BLaER1 (cell line): ENCODE results near the gene ARL14EP.

ENCODE experiments used
- H3K27ac ChIP-seq: shearing (Covaris generic); formaldehyde crosslinking; 2 replicates; pipeline ENCODE4 v1.8.1; 2022
- H3K27me3 ChIP-seq: shearing (Covaris generic); formaldehyde crosslinking; 2 replicates; pipeline ENCODE4 v1.8.1; 2022
- H3K36me3 ChIP-seq: shearing (Covaris generic); formaldehyde crosslinking; 2 replicates; pipeline ENCODE4 v1.8.1; 2022
- H3K4me1 ChIP-seq: shearing (Covaris generic); formaldehyde crosslinking; 2 replicates; pipeline ENCODE4 v1.8.1; 2022
- H3K4me2 ChIP-seq: shearing (Covaris generic); formaldehyde crosslinking; 2 replicates; pipeline ENCODE4 v1.8.1; 2022
- H3K4me3 ChIP-seq: shearing (Covaris generic); formaldehyde crosslinking; 2 replicates; pipeline ENCODE4 v1.8.1; 2022
- H3K9ac ChIP-seq: shearing (Covaris generic); formaldehyde crosslinking; 2 replicates; pipeline ENCODE4 v1.8.1; 2022
- H3K9me3 ChIP-seq: shearing (Covaris generic); formaldehyde crosslinking; 2 replicates; pipeline ENCODE4 v1.8.1; 2022
- H4K20me1 ChIP-seq: shearing (Covaris generic); formaldehyde crosslinking; 2 replicates; pipeline ENCODE4 v1.8.1; 2022
- Cebpa-rat ChIP-seq: shearing (Covaris generic); IDR thresholded peaks from 2 replicates; pipeline ENCODE4 v1.8.1; 2022

Gene ARL14EP

DNA sequence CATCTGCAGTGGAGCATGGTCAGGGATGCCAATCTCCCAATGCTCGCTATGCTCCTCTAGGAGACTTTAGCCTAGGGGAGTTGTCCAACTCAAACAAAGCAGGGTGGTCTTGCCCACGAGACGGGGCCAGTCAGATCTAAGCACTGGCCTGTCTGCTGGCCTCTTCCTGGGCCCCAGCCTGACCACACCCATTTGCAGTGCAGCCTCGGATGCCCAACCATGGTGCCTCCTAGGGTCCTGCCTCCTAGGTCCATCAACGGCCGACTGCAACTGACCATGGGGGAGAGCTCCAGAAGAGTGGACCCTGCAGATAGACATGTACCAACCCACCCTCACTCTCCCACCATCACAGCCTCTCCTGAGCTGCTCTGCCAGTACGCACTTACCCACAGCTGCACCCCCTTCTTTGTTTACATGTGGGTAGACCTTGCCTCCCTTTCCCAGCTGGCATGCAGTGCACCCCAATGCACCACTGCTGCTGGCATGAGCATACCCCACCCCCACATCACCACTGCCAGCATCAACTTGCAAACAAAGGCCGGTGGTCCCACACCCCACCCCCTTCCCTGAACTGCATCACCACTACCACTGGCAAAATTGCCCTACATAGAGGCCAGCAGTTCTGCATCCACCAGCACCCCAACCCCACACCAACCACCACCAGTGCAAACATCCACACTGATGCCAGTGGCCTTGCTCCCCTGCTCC lies 27.6 kb upstream of the ARL14EP start:
- H3K9me3 ChIP-seq, result no peaks in the 10 kb centered on the region
- TF ChIP-seq Cebpa-rat, result no peak
- no peaks in the 10 kb centered on the region for H3K4me1 ChIP-seq
- no peak overlapping the region for H3K4me3 ChIP-seq
- H3K36me3 ChIP-seq, result no peaks in the 10 kb centered on the region
- no peaks in the 10 kb centered on the region for H4K20me1 ChIP-seq
- no peak overlapping the region for H3K27ac ChIP-seq
- H3K4me2 ChIP-seq, result no peak overlapping the region
- H3K27me3 ChIP-seq, result no peaks in the 10 kb centered on the region
- H3K9ac ChIP-seq, result no peak overlapping the region

DNA sequence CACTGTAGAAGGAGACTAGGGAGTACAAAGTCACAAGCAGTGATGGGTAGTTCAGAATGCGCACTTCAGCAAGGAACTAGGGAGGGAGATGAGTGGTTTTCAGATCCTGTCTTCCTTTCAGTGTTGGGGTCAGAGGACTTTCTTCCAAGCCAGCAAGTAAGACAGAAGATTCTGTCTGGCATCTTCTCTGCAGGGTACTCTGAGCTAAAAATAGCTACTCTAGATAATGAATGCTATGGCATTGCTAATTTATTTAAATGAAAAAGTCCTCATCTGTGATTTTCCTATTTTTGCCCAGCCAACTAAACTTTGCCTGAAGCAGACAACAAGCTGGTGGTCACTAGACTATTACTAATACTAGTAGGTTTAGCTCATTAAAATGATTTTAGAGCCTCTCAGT lies 18.3 kb upstream of the ARL14EP start:
- Histone ChIP-seq H3K27ac (no peak overlapping the region), H4K20me1 (no peaks in the 10 kb centered on the region), H3K4me3 (no peak overlapping the region), H3K4me1 (peaks cover 9% of the 10 kb centered on the region), H3K9me3 (no peaks in the 10 kb centered on the region), H3K4me2 (no peak overlapping the region), H3K9ac (no peak overlapping the region), H3K36me3 (no peaks in the 10 kb centered on the region), H3K27me3 (no peaks in the 10 kb centered on the region)
- no peak for TF ChIP-seq Cebpa-rat

DNA sequence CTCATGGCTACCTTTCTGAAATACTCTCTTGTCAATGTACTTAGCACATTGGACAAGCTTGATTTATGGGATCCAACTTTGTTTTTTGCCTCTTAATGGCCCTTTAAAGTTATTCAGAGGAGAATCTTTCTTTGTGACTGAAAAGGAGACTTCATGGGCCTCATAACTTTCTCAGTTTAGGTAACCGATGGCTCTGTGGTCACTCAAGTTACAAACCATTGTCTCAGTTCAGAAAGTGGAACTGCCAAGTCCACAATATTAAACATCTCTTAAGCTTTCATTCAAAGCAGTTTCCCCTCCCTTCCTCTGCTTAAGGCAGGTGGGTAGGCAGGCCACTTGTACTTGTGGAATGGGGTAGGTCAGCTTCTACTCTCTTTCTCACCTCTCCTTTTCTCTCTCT lies 12.3 kb upstream of the ARL14EP start:
- H3K4me2 ChIP-seq, result no peak overlapping the region
- H3K27me3 ChIP-seq, result no peaks in the 10 kb centered on the region
- H3K4me3 ChIP-seq, result no peak overlapping the region
- H4K20me1 ChIP-seq, result no peaks in the 10 kb centered on the region
- H3K4me1 ChIP-seq, result no peaks in the 10 kb centered on the region
- H3K27ac ChIP-seq, result no peak overlapping the region
- no peak overlapping the region for H3K9ac ChIP-seq
- no peaks in the 10 kb centered on the region for H3K36me3 ChIP-seq
- peaks cover 6% of the 10 kb centered on the region; the same call in 1 of the 2 replicates for H3K9me3 ChIP-seq
- TF ChIP-seq Cebpa-rat, result no peak

DNA sequence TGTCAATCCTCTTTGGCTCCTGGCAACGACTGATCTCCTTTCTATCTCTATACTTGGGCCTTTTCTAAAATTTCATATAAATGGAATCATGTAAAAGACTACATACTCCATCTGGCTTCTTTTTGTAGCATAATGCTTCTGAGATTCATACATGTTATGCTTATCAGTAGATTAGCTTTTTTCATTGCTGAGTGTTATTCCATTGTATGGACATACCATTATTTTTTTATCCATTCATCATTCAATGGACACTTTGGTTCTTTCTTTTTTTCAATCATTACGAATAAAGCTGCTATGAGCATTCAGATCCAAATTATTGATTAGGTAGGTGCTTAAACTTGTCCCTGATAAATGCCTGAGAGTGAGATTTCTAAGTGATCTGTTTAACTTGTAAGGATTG lies 11.7 kb upstream of the ARL14EP start:
- TF ChIP-seq Cebpa-rat, result no peak
- H3K9ac ChIP-seq, result no peak overlapping the region
- no peaks in the 10 kb centered on the region for H3K4me1 ChIP-seq
- H3K4me2 ChIP-seq, result no peak overlapping the region
- no peaks in the 10 kb centered on the region for H3K27me3 ChIP-seq
- H3K36me3 ChIP-seq, result no peaks in the 10 kb centered on the region
- H3K27ac ChIP-seq, result no peak overlapping the region
- no peak overlapping the region for H3K4me3 ChIP-seq
- peaks cover 6% of the 10 kb centered on the region; the same call in 1 of the 2 replicates for H3K9me3 ChIP-seq
- H4K20me1 ChIP-seq, result no peaks in the 10 kb centered on the region

DNA sequence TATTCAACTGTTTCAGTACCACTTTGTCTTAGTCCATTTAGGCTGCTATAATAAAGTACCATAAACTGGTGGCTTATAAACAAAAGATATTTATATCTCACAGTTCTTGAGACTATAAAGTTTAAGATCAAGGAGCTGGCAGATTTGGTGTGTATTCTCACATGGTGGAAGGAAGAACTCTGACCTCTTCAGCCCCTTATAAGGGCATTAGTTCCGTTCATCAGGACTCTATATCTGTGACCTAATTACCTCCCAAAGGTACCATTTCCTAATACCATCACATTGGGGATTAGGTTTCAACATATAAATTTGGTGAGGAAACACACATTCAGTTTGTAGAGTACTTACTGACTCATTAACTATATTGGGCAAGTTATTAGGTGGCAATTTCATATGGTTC lies 10.7 kb upstream of the ARL14EP start:
- H3K9ac ChIP-seq, result no peak overlapping the region
- TF ChIP-seq Cebpa-rat, result no peak
- H3K4me3 ChIP-seq, result no peak overlapping the region
- H3K4me2 ChIP-seq, result no peak overlapping the region
- peaks cover 6% of the 10 kb centered on the region; the same call in 1 of the 2 replicates for H3K9me3 ChIP-seq
- no peaks in the 10 kb centered on the region for H4K20me1 ChIP-seq
- H3K36me3 ChIP-seq, result no peaks in the 10 kb centered on the region
- peaks cover 5% of the 10 kb centered on the region; the same call in 1 of the 2 replicates for H3K4me1 ChIP-seq
- H3K27ac ChIP-seq, result no peak overlapping the region
- H3K27me3 ChIP-seq, result no peaks in the 10 kb centered on the region

DNA sequence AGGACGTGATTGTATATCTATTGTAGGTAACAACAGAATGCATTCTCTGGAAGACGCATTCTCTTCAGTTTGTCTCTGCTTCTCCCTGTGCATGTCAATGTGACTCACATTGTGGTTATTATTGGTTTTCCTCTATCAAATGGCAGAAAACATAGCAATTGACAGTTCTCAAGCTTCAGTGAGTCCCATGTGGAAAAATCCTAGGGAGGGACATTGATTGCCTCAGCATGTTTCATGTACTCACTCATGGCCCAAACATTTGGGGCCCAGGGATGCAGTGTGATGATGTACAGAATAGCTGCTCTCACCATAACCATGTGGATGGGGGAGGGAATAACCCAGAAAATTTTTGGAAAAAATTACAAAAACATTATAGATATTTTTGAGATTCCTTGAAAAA lies 9.3 kb upstream of the ARL14EP start:
- Histone ChIP-seq H3K27me3 (no peaks in the 10 kb centered on the region), H3K36me3 (no peaks in the 10 kb centered on the region), H3K9me3 (peaks cover 6% of the 10 kb centered on the region; the same call in 1 of the 2 replicates), H3K27ac (no peak overlapping the region), H3K4me1 (peaks cover 8% of the 10 kb centered on the region; the same call in 1 of the 2 replicates), H3K9ac (no peak overlapping the region), H3K4me3 (no peak overlapping the region), H4K20me1 (no peaks in the 10 kb centered on the region), H3K4me2 (no peak overlapping the region)
- TF ChIP-seq Cebpa-rat, result no peak

DNA sequence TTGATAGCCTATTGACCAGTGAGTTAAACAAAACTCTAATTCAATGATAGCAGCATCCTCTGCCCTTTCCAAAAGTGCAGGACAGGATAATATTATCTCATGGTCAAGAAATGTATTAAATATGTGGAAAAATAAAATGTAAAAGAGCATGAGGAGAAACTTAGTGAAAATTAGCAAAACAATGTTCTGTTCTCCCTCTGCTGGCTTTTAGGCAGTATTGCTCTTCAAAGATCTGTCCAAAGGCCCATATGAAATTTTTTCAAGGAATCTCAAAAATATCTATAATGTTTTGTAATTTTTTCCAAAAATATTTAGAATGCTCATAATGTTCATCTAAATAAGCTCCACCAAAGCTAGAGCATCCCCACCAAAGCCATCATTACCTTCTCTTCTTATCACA lies 8.3 kb upstream of the ARL14EP start:
- no peaks in the 10 kb centered on the region for H3K27me3 ChIP-seq
- no peak for TF ChIP-seq Cebpa-rat
- peaks cover 8% of the 10 kb centered on the region; the same call in 1 of the 2 replicates for H3K4me1 ChIP-seq

DNA sequence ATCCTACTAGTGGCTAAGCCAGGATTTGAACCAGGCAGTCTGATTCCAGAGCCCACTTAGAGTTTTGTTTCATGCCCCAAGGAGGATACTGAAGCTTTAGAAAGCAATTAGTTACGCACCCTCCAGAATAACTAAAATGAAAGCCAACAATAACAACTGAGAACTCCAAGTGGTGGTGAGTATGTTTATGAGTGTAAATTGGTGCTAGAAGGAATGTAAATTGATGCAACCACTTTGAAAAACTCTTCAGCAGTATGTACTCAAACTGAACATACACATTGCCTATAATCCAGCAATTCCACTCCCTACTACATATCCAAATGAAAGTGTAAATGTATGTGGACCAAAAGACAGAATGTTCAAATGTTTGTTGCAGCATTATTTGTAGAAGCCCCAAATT lies 6.7 kb upstream of the ARL14EP start:
- Histone ChIP-seq H3K27me3 (no peaks in the 10 kb centered on the region), H4K20me1 (no peaks in the 10 kb centered on the region), H3K4me2 (no peak overlapping the region), H3K27ac (no peak overlapping the region), H3K9ac (no peak overlapping the region), H3K9me3 (no peaks in the 10 kb centered on the region), H3K36me3 (no peaks in the 10 kb centered on the region), H3K4me1 (peaks cover 8% of the 10 kb centered on the region; the same call in 1 of the 2 replicates), H3K4me3 (no peak overlapping the region)
- TF ChIP-seq Cebpa-rat, result no peak

More for the DNA sequence above, 8.3 kb upstream of the ARL14EP start:
- H4K20me1 ChIP-seq, result no peaks in the 10 kb centered on the region
- no peak overlapping the region for H3K27ac ChIP-seq
- H3K4me2 ChIP-seq, result no peak overlapping the region
- no peaks in the 10 kb centered on the region for H3K36me3 ChIP-seq
- no peak overlapping the region for H3K9ac ChIP-seq
- H3K4me3 ChIP-seq, result no peak overlapping the region
- H3K9me3 ChIP-seq, result peaks cover 6% of the 10 kb centered on the region; the same call in 1 of the 2 replicates

DNA sequence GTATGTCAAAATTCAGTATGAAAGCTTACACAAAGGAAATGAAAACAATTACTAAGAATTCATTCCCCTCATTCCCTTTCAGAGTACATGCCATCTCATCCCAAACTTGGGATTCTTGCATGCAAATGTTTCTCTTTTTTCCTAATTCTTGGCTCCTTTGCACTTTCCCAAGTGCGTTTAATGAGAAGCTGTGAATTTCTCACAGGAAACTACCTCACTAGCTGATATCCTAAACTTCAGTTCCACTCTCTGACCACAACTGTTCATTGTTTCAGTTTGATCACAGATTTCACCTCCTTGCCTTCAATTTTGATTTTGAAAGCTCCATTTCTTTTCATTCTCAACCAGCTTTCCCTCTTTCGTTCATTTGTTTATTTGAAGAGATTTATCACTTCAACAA lies 5.9 kb upstream of the ARL14EP start:
- peak overlapping the region; percentile 8; the same call in 1 of the 2 replicates for H3K4me2 ChIP-seq

DNA sequence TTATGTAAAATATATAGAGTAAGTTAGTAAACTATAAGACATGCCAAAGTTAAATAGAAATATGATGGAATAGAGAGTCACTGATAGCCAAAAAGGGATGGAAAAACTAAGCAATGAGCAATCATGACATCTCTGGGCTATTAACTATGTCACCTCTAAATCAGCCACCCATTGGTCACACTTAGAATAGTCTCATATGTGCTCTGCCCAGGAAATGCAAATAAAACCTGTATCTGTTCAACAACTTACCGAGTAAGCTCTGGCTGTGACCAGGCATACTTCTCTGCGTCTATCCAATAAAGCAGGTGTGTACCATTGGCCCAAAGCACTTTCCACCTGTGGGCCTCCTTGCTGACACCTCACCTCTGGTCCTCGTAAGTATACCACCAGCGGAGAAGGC lies 1.6 kb upstream of the ARL14EP start:
- peaks cover under 1% of the 10 kb centered on the region; the same call in 1 of the 2 replicates for H3K36me3 ChIP-seq
- peaks cover 42% of the 10 kb centered on the region for H3K4me1 ChIP-seq
- no peak overlapping the region for H3K4me3 ChIP-seq
- H4K20me1 ChIP-seq, result peaks cover 25% of the 10 kb centered on the region
- no peaks in the 10 kb centered on the region for H3K27me3 ChIP-seq
- no peak for TF ChIP-seq Cebpa-rat
- no peak overlapping the region for H3K4me2 ChIP-seq
- no peak overlapping the region for H3K27ac ChIP-seq
- H3K9me3 ChIP-seq, result no peaks in the 10 kb centered on the region
- no peak overlapping the region for H3K9ac ChIP-seq

More for the DNA sequence above, 5.9 kb upstream of the ARL14EP start:
- H3K9ac ChIP-seq, result no peak overlapping the region
- H3K4me1 ChIP-seq, result peaks cover 10% of the 10 kb centered on the region; the same call in 1 of the 2 replicates
- TF ChIP-seq Cebpa-rat, result no peak
- H4K20me1 ChIP-seq, result no peaks in the 10 kb centered on the region
- no peaks in the 10 kb centered on the region for H3K27me3 ChIP-seq
- H3K9me3 ChIP-seq, result no peaks in the 10 kb centered on the region
- no peak overlapping the region for H3K27ac ChIP-seq
- H3K4me3 ChIP-seq, result no peak overlapping the region
- H3K36me3 ChIP-seq, result no peaks in the 10 kb centered on the region
